Brain pericyte (primary cell): Measurements from ENCODE around the gene HEBP2.
"Not testable (repeated sequence)": the region's sequence is repeated elsewhere in the genome, so short reads cannot be mapped to it uniquely, and the experiment has no call there.

Source experiments
- DNase-seq: peaks from one replicate; pipeline ENCODE4 v3.0.0-alpha.2; 2012; ENCODE audit warnings: low read depth, low spot score

The HEBP2 gene, protein sequence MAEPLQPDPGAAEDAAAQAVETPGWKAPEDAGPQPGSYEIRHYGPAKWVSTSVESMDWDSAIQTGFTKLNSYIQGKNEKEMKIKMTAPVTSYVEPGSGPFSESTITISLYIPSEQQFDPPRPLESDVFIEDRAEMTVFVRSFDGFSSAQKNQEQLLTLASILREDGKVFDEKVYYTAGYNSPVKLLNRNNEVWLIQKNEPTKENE

DNA sequence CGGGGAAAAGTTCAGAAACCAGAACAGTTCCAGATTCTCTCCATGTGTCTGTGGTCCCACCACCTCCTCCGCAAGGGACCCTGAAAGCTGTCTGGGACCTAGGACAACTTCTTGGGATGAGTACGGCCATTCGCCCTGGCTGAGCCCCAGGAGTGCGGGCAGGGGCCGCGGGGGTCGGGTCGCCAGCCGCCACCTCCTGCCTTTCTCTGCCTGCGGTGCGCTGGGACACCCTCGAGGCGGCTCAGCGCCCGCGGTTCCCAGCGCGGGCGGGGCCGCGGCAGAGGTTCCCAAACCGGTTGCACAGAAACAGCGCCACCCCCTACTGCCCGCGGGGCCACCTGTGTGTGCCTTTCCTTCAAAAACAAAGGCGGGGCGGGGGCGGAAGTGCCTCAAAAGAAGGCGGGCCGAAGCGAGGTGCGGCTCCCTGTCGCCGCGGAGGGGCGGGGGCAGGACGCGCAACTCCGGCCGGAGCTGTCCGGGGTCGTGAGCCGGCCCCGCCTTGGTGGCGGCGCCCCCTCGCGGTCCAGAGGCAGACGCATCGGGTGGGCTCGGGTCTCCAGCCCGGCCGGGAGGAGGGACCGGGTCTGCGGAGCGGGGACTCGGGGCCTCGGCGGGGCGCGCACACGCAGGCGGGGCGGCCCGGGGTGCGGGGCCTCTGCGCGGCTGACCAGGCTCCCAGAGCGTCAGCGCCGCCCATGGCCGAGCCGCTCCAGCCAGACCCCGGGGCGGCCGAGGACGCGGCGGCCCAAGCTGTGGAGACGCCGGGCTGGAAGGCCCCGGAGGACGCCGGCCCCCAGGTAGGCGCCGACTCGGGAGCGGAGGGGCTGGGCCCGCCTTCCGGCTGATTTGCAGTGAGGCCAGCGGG is at the start of gene HEBP2:
Gene HEBP2 (plus strand): TSS at position 423 of the 865 bp plus-strand sequence. CDS start 273 bp downstream, at position 696.
- DNase-seq = no peak

DNA sequence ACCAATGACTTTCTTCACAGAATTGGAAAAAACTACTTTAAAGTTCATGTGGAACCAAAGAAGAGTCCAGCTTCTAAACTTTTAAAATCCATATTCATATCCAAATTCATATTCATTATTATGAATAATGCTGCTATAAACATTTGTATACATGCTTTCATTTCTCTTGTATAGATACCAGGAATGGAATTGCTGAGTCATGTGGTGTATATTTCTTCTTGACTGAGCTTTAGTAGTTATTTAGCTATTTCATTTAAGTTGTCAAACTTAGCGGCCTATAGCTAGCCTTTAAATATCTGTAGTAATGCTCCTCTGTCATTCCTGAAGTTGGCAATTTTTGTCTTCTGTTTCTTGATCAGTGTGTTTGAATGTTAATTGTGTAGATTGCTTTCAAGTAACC is 46.1 kb upstream of the HEBP2 start:
- DNase-seq = no peak

DNA sequence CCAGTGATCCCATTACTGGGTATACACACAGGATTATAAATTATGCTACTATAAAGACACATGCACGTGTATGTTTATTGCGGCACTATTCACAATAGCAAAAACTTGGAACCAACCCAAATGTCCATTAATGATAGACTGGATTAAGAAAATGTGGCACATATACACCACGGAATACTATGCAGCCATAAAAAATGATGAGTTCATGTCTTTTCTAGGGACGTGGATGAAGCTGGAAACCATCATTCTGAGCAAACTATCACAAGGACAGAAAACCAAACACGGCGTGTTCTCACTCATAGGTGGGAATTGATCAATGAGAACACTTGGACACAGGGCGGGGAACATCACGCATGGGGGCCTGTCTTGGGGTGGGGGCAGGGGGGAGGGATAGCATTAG is 35.3 kb upstream of the HEBP2 start:
- not testable (repeated sequence) for DNase-seq

DNA sequence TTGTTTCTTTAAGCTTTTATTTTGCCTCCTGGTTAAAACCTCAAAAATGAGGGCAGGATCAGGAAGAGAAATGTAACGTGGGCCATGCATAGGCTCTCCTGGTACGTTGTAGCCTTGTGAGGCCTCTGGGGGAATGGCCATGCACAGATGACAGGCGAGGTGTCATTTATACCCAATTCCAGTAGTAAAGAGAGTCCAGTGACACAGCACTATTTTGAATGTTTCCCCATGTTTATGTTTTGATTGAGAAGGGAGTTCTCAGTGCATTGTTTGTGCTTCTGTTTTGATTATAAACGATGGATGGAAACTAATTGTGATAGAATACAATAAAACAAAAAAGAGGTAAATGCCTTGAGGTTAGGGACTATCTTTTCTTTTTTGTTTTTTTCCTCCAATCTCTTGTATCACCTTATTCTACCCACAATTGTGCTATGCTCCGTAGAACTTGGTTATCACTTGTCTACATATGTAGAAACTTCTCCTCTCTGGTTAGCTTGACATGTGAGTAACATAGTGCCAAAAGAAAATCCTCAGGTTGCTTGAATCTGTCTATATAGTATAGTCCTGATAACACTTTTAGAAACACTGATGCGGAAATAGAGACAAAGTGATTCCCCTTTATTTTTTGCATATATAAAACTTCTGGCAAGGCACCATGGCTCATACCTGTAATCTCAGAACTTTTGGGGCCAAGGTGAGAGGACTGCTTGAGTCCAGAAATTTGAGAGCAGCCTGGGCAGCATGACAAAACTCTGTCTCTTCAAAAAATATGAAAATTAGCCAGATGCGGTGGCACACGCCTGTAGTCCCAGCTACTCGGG is 33.2 kb upstream of the HEBP2 start:
- no peak for DNase-seq

DNA sequence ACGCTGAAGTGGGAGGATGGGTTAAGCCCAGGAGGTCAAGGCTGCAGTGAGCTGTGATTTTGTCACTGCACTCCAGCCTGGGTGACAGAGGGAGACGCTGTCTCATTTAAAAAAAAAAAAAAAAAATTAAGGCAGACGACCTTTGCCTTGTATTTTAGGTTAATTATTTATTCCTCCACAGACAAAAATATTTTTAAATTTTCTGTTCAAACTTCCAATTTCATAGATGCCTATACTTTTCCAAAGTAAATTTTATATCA is 32.6 kb upstream of the HEBP2 start:
- DNase-seq = no peak

DNA sequence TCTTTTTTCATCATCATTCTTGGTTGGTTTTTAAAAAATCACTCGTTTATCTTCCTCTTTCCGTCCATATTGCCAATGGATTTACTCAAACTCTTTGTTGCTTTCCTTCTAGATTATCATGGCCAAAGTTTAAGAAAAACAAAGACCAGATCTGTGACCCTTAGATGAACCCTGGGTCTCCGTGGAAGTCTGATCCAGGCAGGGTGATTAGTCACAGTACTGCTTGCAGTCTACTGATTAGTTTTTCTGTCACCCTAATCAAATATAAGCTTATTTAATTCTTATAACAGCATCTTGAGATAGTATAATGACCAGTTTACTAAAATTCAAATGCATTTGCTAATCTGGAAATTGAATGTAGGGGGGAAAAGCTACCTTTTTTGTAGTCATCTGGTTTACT is 32.3 kb upstream of the HEBP2 start:
- DNase-seq = no peak

DNA sequence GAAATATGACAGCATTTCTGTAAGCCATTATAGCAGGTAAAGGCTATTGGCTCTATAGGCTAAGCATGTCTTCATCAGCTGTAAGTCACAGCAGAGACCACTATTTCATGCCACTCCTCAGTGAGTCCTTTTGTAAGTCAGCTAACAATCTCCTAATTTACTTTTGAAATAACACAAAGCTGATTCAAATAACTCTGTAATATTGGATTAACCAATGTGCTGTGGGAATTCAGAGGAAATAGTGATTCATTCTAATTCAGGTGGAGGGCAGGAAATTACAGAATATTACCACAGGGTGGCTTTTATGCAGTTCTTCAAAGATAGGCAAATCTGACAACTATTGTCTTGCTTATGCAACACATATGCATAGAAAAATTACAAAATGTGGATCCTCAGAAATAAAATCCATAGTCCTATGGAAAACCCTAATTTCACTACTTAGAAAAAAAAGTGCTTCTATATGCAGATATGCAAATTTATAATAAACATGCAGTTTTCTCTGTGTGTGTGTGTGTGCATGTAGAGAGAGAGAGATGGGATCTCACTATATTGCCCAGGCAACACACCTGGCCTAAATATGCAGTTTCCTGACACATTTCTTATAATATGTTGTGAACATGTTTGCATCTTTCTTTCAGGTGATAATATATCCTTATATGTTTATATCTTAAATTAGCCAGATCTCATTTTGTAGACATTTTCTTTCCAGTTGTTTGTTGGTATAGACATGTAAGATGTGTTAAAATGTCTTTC is 31.1 kb upstream of the HEBP2 start:
- DNase-seq = no peak

DNA sequence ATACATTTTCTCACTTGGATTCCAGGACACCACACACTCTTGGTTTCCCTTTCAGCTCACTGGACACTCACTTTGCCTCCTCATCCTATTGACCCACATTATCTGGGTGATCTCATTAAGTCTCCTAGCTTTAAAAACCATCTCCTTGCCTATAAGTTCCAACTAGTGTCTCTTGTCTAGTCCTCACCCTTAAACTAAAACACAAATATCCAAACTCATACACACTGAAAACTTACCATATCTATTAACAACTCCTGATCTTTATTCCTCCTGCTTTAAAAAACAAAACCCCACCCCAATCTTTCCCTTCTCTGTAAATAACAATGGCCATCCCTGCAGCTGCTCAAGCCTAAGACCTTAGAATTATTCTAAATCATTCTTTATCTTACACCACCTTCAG is 29.8 kb upstream of the HEBP2 start:
- no peak for DNase-seq

DNA sequence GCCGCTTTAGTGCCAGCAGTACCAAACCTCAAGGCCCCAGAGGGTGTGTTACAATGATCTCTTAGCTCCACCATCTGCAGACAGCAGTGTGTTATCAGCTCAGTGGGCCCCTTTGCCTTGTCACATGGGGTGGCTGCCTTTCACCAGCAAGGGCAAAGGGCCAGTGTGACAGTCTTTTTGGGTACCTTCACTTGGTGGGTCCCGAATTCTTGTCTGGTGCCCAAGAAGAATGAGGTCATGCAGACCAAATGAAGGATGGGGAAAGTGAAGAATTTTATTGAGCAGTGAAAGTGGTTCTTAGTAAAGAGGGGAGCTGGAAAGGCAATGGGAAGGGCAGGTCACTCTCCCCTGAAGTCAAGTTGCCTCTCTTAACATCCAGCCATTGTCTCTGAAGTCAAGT is 29.2 kb upstream of the HEBP2 start:
- DNase-seq = no peak

DNA sequence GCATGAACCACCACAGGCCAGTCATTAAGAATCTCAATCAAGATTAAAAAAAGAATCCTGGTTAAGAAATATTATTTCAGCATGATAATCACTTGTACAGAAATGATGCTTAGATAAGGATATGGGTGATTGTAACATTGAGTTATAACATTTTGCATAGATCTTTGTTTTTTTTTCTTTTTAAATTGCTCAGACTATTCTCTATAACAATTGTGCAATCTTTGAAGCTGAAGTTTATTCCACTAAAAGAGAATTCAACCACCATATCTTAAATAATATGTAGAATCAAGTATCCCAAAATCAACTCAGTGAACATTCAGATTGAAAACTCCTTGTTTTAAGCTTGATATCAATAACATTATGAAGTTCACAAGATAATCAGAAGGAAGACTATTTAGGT is 27.0 kb upstream of the HEBP2 start:
- DNase-seq = no peak

DNA sequence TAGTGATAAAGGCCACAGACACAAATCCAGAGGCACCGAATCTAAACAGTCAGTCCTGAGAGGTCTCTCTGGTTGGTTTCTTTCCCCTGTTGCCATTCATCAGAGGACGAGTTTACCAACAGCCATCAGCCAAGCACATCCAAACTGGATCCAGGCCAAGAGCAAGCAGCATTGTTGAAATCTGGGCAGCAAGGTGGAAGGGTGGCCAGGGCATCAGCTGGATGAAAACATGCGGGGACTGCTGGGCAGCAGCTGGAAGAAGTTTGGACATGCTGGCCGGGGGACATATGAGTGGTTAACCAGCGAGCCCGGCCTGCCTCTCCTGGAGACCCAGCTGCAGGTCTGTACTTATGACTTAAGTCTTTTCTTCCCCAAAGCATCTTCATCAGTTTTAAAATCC is 26.2 kb upstream of the HEBP2 start, which contains the start of gene SMIM28:
Gene SMIM28 (plus strand): TSS at position 62 of the 400 bp plus-strand sequence. CDS start 168 bp downstream, at position 230.
- DNase-seq = no peak

DNA sequence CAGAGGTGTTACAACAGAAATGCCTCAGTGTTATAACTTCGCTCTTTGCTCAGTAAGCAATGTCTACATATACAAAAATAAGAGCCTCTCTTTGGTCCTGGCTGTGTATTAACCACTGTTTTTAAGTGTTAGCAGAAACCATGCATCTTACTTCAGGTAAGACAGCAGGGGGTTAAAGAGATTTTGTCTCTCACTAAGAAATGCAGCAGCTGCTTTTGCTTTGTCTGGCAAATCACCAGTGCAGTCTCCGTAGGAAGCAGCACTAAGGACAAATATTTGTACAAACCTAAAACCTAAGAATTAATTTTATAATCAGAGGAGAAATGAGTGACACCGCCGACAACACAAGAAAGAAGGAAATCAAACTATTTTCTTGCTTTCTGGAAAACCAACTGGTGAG is 25.6 kb upstream of the HEBP2 start:
- no peak for DNase-seq

DNA sequence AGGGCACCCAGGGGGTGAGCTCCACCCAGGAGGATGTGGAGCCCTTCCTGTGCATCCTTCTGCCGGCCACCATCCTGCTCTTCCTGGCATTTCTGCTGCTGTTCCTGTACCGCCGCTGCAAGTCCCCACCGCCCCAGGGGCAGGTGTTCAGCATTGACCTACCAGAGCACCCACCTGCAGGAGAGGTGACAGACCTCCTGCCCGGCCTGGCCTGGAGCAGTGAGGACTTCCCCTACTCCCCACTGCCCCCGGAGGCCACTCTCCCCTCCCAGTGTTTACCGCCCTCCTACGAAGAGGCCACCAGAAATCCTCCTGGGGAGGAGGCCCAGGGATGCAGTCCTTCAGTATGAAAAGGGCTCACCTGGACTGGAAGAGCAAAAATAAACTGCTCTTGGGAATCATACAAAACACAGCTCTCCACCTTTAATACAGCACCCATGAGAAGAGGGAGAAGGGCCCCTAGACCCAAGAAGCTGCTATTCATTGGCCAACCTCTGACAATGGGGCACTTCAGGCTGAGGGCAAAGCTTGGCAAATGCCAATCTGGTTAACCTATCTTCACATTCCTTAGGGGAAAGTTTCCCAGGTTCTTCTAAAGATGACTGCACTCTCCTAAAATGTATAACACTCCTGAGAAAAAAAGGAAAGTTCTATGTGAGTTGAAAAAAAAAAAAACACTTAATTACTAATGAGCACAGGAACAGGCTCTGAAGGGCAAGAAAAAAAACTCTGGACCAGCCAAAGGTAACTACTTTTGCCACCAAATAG is 21.3 kb upstream of the HEBP2 start:
- DNase-seq = no peak

DNA sequence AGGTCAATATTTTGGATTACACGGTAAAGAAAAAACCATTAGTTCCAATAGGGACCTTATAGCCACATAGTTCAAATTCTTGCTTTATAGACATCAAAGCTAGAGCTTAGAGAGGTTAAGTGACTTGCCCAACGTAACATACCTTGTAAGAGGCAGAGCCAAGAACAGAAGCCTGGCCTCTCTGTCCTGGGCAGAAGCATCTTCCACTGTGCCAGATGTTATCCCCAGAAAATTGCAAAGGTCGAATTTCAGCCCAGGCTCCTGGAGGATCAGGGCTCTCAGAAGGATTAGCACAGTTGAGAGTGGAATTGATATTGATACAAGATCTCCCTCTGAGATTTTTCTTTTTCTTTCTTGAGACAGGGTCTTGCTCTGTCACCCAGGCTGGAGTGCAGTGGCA is 20.2 kb upstream of the HEBP2 start:
- no peak for DNase-seq

DNA sequence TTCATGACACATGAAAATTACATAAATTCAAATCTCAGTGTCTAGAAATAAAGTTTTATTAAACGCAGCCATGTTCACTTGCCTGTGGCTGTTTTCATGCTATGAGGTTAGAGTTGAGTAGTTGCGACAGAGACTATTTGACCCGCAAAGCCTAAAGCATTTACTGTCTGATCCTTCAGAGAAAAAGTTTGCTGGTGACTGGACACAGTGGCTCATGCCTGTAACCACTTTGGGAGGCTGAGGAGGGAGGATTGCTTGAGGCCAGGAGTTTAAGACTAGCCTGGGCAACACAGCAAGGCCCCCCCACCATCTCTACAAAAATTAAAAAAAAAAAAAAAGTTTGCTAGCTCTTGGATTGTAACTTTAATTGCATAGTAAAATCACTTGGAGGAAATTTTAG is 17.1 kb upstream of the HEBP2 start:
- no peak for DNase-seq

DNA sequence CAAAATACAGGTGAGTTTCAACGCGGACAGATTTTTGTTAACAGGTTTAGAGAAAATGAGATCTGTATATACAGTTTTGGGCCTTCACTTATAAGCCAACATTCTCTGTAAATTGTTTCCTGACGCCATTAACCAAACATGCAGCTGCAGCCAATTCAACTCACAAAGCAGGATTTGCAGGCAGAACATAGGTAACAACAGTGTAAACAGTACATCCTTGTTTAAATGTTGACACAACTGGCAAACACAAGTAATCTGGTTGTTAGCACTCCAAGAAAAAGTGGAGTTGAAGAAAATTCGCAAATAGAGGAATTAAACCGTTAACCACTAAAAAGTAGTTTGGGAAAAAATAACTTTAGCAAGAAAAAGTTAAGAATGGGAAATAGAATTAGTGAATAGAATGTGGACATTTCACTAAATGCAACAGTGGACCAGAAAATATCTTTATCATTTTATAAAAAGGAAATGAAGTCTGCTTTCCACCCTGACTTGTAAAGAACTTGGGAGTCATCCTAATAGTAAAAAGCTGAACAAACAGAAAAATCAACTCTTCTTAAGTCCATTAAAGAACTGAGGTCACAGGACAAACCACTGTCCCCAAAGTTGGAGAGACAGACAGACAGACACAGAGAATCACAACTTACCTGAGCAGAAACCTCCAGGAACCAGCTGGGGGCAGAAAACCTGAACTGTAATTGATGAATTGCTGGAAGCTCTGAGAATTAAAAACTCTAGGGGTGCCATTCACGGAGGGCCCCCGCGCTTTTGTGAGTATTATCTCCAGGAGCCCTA is 16.2 kb upstream of the HEBP2 start:
- DNase-seq = no peak

DNA sequence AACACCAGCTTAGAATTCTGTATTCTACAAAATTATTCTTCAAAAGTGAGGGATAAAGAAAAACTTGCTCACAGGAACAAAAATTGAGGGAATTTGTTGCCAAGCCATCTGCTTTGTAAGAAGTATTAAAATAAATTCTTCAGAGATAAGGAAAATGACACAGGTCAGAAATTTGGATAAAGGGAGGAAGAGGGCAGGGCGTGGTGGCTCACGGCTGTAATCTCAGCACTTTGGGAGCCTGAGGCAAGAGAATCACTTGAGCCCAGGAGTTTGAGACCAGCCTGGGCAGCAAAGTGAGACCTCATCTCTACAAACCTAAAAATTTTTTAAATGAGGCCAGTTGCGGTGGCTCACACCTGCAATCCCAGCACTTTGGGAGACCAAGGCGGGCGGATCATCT is 14.5 kb upstream of the HEBP2 start:
- no peak for DNase-seq

DNA sequence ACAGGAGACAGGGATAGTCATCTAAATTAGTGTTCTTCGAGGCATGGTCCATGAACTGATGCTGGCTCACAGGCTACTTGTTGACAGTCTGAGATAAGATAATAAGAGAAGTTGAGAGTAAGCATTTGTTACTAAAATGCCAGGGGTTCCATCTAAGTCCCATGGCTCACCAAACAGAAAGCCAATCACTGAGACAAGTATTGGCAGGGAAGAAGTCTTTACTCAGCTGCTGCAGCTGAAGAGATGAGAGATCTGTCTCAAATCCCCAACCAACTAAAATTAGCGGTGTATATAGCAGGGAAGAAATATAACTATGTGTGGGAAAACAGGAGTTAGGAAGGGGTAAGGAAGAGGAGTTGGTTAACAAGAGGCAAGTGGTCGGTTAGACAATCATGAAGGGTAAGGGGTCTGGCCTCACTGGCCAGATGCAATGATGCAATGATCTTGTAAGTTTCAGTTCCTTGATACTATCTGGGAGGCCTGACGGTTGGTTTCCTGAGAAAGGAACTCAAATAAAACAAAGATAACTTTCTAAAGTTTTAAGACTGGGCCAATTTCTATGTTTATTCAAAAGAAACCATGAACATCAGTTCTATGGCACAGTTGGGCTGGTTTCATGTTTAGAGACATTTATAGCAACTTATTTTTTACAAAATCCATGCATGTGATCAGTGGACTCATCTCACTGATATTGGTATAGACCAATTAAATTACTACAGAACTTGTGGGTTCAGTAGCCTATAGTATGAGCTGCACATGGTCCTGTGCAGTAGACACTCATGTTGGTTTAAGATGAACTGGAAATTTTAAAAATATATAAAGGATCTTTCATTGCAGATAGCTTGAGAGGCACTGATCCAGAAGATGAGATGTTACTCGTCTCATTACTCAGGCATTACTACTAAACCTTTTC is 9.9 kb upstream of the HEBP2 start:
- DNase-seq = no peak

DNA sequence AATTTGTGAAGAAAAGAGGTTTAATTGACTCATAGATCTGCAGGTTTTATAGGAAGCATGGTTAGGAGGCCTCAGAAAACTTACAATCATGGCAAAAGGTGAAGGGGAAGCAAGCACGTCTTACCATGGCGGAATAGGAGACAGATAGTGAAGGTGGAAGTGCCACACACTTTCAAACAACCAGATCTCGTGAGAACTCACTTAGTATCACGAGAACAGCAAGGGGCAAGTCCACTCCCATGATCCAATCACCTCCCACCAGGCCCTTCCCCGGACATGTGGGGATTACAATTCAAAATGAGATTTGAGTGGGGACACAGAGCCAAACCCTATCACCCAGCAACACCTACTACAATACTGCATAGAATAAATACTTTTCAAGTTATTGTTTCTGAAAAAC is 7.3 kb upstream of the HEBP2 start:
- no peak for DNase-seq
